Measurements from ENCODE around the gene MRPL54.
A peak's percentile ranks its signal among the peaks of the same experiment; 100 is the strongest.

The MRPL54 gene

DNA sequence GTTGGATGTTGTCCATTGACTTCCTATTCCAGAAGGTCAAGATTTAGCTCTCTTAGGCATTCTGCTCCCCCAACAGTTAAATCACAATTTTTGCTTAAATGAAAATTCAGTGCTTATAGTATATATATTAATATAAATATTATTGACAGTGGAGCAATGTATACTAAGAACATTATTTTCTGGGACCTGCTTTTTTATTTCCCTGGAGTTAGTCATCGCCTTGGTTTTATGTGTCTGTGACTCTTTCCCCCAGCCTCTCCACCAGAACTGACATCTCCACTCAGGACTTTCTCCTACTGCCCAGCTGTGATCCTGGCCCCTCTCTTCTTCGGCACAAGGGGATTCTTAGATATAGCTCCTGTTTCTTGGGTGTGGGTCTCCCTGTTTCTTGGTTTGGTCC lies 33.9 kb downstream of the MRPL54 start:
- DNase-seq: no peak
- no peak overlapping the region for H3K4me3 Mint-ChIP-seq
- TF ChIP-seq, protein P1, sequence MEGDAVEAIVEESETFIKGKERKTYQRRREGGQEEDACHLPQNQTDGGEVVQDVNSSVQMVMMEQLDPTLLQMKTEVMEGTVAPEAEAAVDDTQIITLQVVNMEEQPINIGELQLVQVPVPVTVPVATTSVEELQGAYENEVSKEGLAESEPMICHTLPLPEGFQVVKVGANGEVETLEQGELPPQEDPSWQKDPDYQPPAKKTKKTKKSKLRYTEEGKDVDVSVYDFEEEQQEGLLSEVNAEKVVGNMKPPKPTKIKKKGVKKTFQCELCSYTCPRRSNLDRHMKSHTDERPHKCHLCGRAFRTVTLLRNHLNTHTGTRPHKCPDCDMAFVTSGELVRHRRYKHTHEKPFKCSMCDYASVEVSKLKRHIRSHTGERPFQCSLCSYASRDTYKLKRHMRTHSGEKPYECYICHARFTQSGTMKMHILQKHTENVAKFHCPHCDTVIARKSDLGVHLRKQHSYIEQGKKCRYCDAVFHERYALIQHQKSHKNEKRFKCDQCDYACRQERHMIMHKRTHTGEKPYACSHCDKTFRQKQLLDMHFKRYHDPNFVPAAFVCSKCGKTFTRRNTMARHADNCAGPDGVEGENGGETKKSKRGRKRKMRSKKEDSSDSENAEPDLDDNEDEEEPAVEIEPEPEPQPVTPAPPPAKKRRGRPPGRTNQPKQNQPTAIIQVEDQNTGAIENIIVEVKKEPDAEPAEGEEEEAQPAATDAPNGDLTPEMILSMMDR (IDR thresholded peaks at IDR 0.05): no peak
- peaks cover under 1% of the 10 kb centered on the region for H3K4me1 Mint-ChIP-seq
- peaks cover 26% of the 10 kb centered on the region for H3K9me3 Mint-ChIP-seq
- H3K36me3 Mint-ChIP-seq (ENCODE audit: low read depth): no peaks in the 10 kb centered on the region
- H3K27me3 Mint-ChIP-seq (ENCODE audit: low read depth, poor library complexity): peaks cover 61% of the 10 kb centered on the region
- H3K27ac Mint-ChIP-seq: no peak overlapping the region

DNA sequence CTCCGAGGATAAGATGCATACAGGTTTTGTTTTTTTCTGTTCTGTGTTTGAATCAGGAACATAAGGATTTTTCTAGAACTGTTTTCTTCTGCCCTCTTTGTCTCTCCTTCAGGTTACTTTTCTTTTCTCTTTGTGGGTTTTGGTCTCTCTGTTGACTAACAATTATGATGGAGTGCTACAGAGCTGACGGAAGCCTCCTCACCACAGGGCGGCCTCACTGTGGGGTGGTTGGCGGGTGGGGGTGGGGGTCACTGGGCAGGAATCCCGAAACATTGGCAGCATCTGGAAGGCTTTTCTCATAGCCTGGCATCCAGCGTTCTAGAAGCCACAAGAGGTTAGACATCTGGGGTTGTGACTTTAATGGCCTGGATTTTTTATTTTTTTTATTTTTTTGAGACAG lies 35.7 kb downstream of the MRPL54 start:
- H3K4me1 Mint-ChIP-seq: peaks cover 5% of the 10 kb centered on the region
- no peak overlapping the region for H3K4me3 Mint-ChIP-seq
- peaks cover 69% of the 10 kb centered on the region for H3K27me3 Mint-ChIP-seq (ENCODE audit: low read depth, poor library complexity)
- no peak overlapping the region for H3K27ac Mint-ChIP-seq
- H3K36me3 Mint-ChIP-seq (ENCODE audit: low read depth): no peaks in the 10 kb centered on the region
- TF ChIP-seq, protein P1 (IDR thresholded peaks at IDR 0.05): no peak
- no peak for DNase-seq
- H3K9me3 Mint-ChIP-seq: peaks cover 22% of the 10 kb centered on the region

DNA sequence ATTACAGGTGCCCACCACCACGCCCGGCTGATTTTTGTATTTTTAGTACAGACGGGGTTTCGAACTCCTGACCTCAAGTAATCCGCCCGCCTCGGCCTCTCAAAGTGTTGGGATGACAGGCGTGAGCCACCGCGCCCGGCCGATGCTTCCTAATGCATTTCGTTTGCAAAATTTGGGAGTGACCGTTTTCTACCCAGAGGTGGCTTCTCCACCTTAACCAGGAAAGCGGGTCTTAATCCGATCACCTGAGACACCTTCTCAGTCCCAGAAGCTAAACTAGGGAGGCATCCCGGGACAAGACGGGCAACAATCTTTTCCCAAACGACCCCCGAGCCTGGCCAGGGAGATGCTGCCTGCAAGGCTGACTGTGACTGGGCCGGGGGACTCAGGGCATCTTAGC lies 38.5 kb downstream of the MRPL54 start:
- Mint-ChIP-seq H3K27ac (no peak overlapping the region), H3K36me3 (ENCODE audit: low read depth) (no peaks in the 10 kb centered on the region), H3K9me3 (peaks cover 22% of the 10 kb centered on the region), H3K27me3 (ENCODE audit: low read depth, poor library complexity) (peaks cover 72% of the 10 kb centered on the region), H3K4me1 (peaks cover 5% of the 10 kb centered on the region), H3K4me3 (no peak overlapping the region)
- TF ChIP-seq, protein P1 (IDR thresholded peaks at IDR 0.05): no peak
- DNase-seq: no peak

DNA sequence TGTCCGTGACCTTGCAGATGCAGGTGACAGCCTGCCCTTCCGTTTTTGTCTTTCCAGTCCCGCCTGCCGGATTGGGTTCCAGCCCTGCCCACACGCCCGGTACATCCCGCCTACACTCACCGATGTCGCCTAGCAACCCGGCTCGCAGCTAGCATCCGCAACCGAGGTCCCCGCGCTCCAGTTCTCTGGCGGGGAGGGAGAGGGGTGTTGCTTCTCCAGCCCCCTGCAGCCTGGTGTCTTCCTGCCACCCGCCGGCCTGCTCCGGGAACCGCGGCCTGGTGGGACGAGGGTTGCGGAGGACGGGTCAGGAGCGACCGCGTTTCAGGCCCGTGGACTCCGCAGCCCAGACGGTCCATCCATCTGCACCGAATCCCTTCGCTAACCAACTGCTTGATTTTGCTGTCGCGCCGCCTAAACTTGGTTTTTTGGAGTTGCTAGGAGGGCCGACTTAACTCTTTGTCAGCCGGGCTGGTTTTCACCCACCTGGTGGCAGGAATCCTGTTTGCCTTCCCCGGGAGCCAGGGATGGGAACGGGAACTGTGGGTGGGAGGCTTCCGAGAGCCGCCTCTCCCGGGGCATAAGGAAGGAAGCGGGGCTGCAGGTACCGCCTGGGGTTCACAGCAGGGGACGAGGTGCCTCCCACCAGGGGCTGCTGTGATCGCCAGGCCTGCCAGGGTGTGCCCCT lies 39.1 kb downstream of the MRPL54 start:
- peaks cover 16% of the 10 kb centered on the region for H3K9me3 Mint-ChIP-seq
- no peak overlapping the region for H3K27ac Mint-ChIP-seq
- H3K36me3 Mint-ChIP-seq (ENCODE audit: low read depth): no peaks in the 10 kb centered on the region
- DNase-seq: peak; percentile 70
- peaks cover 69% of the 10 kb centered on the region for H3K27me3 Mint-ChIP-seq (ENCODE audit: low read depth, poor library complexity)
- no peak overlapping the region for H3K4me3 Mint-ChIP-seq
- peaks cover 5% of the 10 kb centered on the region for H3K4me1 Mint-ChIP-seq
- TF ChIP-seq, protein P1 (IDR thresholded peaks at IDR 0.05): no peak

DNA sequence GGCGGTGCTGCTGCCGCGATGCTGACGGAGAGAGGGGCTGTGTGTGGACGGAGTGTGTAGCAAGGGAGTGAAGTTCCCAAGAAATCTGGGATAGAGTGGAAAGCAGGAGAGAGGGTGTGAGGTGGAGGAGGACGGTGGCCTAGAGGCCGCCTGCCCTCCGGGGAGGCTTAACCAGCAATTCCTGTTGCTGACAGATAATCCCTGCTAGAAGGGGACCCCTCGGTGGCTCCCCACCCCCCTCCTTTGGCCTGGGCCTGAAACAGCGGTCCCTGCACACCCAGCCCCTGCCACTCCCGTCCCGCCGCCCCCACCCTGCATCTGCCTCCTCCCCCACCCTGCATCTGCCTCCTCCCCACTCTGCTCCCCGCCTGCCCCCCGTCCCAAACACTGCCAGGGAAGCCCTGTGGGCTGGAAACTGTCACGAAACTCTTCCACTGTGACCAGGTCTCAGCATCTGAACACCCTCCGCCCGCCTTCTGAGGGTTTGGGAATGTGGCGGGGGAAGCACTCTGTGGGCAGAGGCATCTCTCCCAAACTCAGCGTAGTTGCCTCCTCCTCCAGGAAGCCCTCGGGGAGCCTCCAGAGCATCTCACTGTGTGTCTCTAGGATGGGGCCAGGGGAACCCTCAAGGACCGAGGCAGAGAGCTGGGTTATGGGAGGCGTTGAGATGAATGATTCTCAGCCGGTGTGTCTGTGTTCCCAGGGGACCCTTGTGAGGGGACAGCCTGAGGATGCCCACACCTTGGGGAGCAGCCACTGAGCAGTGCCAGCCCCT lies 40.8 kb downstream of the MRPL54 start:
- TF ChIP-seq, protein P1 (IDR thresholded peaks at IDR 0.05): no peak
- Mint-ChIP-seq H3K27me3 (ENCODE audit: low read depth, poor library complexity) (peaks cover 60% of the 10 kb centered on the region), H3K36me3 (ENCODE audit: low read depth) (no peaks in the 10 kb centered on the region), H3K4me3 (no peak overlapping the region), H3K27ac (no peak overlapping the region), H3K4me1 (peaks cover 9% of the 10 kb centered on the region), H3K9me3 (peaks cover 4% of the 10 kb centered on the region)
- DNase-seq: no peak
